Inferior parietal cortex (tissue), 1 donor: ENCODE results near the gene TYMS.
"Not testable (repeated sequence)": the region's sequence is repeated elsewhere in the genome, so short reads cannot be mapped to it uniquely, and the experiment has no call there.

Experiments
- DNase-seq: peaks from one replicate; pipeline ENCODE4 v3.0.0-alpha.2; 2016; ENCODE audit errors: extremely low spot score

The TYMS gene

DNA sequence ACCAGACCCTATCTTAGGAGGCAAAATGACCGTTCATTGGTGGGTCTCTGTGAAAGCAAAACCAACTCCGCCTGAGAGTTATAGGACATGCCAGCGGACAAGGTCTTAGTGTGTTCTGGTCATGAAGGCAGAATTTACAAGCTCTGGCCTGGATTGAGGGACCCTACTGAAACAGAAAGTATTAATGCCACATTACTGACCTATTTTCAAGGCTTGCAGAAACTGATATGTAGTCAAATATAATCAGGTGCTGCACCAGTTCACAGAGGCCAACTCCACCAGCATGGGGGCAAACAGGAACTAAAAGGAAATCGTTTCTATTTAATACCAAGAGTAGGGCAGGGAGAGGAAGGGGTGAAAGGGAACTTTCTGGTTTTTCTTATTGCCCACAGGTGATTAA, 19.7 kb downstream of the TYMS start:
- no peak for DNase-seq

DNA sequence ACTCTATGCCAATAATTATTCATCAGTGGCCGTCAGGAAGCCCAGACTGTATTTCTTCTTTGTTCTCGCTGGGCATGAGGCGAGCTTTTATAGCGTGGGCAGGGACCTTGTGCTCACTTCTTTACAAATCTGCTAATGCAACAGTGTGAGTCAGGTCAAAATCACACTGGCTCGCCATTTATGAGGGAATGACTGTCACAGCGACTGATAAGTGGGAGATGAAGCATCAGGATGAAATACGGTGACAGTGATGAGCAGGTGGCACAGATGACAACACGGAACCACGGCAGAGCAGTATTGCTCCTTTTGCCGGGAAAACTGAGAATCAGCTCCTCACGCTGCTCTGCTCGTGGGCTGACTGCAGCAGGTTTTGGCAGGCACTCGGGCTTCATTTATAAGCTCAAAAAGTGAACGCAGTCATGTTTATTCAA, 20.5 kb downstream of the TYMS start:
- no peak for DNase-seq

DNA sequence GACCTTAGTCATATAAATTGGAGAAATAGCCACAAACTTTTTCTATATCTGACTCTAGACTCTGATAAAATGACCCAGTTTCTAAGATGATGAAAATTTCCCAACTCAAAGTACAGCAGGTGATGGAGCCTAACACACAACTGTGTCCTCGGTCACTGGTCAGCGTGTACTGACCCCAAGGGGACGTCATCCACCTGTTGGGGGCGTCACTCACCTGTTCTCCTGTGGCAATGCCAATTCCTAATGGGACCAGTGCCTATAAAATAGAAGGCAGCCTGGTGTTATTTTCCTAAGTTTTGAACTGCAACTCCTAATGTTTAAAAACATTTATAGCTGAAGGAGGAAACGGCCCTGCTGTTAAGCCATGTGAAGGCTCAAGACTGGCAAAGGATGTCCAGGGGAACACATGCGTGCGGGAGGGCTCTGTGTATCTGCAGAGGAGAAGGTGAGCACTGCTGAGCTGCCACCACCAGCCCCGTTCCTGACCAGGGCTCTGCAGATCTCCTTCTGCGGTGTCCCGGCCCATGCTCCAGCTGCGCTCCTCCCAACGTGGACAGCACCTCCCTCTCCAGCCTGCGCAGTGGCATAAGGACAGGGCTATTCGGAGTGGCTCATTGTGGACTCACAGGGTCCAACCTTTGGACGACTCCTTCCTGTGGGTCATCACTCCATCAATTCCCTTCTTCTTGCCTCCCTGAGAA, 21.2 kb downstream of the TYMS start:
- no peak for DNase-seq

DNA sequence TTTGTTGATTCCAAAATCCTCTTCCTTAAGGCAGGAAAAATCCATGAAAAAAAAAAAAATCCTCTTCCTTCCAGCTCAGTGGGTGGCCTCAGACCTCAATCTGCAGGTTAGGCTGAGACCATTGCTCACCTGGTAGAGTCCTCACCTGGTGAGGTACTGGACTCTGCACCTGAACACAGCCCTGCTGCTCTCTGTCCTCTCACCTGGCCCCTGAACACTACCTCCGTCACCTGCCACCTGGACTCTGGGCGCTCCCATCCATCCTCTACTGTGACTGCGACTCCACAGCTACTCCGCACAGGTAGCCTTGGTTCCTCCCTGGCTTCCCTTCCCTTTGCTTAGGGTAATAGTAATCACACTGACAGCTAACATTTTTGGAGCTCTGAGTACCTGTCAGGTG, 22.1 kb downstream of the TYMS start:
- no peak for DNase-seq

DNA sequence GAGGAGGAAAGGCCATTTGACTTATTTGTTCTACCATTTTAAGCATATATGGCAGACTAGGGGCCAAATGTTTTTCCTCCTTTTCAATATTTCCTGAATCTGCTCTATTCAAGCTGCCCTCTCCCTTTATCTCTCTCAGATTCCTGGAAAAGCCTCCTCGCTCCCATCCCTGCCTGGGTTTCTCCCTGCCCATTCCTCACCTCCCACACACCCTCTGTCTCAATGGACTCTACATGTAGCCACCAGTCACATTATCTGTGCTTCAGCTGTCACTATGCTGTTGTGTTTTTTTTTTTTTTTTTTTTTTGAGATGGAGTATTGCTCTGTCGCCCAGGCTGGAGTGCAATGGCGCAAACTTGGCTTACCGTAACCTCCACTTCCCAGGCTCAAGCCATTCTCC, 22.9 kb downstream of the TYMS start:
- no peak for DNase-seq

DNA sequence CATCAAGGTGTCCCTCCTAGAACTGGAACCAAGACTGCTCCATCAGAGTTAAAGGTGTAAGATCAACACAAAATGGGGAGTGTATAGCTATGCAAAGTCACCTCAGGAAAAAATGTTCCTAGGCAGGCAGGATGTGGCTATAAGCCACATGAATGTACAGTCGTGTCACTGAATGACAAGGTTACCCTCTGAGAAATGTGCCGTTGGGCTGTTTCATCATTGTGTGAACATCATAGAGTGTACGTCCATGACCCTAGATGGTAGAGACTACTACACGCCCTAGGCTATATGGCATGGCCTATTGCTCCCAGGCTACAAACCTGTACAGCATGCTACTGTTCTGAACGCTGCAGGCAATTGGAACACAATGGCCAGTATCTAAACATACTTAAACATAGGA, 24.5 kb downstream of the TYMS start:
- DNase-seq: no peak

DNA sequence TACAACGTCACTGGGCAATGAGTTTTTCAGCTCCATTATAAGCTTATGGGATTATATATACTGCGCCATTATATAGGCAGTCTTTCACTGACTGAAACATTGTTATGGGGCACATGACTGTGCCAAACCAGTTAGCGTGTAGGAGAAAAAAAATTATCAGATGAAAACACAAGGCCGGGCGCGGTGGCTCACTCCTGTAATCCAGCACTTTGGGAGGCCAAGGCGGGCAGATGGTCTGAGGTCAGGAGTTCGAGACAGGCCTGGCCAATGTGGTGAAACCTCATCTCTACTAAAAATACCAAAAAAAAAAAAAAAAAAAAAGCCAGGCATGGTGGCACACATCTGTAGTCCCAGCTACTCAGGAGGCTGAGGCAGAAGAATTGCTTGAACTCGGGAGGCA, 25.0 kb downstream of the TYMS start:
- not testable (repeated sequence) for DNase-seq

DNA sequence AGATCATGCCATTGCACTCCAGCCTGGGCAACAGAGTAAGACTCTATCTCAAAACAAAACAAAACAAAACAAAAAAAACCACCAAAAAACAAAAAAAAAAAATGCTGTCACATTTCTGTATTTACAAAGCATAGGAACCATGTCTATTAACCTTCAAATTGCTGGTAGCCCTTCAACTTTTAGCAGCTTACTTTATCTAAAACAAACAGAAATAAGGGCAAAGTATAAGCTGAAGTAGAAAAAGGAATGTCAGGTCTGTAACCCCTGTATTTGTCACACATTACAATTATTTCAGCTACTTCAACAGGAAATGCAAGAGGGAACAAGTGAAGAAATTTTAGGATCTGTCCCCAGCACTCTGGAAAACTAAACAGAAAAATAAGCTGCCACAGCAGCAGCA, 25.4 kb downstream of the TYMS start:
- no peak for DNase-seq

DNA sequence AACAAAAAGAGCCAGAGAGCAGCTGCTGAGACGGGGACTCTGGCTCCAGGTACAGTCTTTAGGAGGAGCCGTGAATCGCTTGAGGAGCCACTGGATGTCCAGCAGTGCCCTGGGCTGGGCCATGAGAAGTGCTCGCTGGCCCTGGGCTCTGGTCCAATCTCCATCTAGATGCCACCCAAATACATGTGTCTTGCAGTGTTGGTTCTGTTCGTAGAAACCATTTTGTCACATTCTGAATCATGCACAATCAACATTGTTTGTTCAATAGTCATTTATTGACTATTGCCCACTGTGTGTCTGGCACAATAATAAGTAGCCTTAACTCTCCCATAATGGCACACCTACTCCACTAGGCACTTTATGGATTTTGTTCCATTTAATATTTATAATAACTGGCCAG, 26.1 kb downstream of the TYMS start:
- no peak for DNase-seq

DNA sequence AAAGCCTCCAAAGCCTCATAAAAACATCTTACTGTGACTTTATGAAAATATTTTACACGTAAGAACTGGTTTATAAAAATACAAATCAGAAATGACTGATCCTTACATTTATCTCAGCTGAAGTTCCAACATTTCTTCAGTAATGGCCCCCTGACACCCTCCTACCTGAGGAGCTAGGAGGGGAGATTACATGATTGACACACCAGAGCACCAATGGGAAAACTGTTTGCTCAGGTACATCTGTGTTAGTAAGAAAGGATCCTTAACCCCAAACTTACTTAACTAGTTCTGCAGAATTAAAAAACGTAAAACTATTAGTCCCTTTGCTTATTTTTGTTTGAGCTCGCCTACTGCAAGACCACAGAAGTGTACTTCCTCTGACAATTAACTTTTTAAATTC, 28.0 kb downstream of the TYMS start:
- DNase-seq: no peak

DNA sequence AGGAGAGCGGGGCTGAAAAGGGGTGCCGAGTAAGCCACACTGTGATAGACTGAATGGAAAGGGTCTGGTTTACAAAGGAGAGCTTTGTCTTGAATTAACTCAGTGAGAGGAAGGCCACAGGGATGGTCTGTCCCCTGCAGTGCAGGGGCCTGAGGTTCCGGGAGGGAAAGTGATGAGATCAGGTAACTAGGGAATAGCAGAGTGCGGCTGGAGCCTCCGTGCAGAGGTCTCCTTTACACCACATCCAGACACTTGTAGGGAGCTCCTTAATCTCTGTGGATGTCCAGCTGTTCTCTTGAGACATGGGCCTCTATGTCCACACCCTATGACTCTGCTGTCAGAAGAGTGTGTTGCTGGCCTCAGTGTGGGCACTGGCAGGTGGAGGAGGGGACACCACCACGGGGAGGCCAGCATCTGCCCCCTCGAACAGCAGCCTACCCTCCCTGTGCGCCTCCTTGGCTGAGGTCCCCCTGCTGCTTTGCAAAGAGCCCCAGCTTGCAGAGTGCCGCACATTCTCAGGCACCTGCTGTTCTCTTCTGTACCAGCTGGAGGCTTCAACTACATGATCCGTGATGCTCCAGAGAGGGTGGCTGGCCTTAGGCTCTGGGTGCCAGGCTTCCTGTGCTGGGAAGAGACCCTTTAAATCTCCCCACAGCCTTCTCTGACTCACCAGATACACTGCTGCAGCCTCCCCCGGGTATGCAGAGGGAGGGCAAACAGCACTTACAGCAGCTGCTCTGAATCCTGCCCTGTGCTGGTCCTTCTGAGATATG, 29.1 kb downstream of the TYMS start:
- no peak for DNase-seq

DNA sequence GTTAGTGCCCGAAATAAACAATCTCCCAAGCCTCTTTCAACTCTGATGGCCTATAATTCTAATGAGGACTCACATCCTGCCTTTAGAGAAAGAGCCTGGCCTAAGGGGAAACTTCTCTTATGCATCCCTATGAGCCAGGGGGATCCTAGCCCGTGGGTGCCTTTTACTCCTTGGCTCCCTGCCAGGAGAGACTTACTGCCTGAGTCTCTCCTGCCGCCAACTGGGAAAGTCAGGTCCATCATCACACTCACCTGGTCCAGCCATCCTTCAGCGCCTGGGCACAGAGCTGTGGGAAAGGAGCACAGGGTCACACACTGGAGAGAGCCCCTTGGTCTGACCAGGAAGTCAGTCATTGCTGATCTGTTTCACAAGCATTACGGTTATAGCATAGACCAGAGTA, 30.9 kb downstream of the TYMS start:
- no peak for DNase-seq

DNA sequence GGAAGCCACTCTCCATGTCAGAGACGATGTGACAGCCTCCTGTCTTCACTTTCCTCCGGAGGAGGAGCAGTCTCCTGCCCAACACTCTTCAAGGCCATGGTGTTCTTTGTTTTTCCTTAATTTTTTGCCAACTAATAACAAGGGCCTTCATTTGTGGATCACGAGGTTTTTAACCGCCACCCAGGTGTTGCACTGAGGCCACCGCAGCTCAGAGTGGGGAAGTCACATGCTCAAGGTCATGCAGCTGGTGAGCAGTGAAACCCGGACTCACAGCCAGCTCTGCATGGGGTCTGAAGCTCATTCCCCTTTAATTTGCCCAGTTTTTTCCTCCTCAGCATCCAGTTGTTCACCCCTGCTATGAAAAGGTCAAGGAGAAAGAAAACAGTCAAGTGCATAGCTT, 35.4 kb downstream of the TYMS start:
- no peak for DNase-seq

DNA sequence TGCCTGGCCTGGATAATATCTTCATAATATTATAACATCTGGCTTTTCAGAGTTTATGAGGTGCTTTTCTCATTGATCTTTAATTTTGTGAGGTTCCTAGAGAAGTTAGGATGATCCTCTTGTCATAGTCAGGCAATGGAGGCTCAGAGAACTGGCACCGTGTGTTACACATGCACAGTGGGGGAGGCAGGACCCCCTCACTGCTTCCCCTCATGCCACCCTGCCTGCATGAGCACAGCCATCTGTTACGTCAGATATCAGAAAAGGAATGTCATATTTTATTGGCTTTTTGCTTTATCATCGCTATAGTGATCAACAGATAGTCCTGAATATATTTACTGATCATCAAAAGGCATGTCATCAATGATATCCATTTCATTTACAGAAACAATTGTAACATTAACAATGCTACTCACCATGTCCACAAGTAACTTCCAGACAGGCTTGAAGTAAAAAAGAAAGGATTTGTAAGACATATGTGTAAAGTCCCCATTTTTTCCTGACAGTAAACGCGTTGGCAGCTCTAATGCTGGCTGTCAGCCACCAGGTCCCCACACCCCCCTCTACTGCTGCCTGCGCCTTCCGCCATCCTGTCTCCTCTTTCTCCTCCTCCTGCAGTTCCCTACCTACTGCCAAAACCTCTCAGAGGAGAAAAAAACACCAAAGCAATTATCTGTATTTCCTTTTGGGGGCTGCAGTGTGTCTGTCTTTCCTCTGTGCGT, 36.2 kb downstream of the TYMS start:
- DNase-seq: no peak

DNA sequence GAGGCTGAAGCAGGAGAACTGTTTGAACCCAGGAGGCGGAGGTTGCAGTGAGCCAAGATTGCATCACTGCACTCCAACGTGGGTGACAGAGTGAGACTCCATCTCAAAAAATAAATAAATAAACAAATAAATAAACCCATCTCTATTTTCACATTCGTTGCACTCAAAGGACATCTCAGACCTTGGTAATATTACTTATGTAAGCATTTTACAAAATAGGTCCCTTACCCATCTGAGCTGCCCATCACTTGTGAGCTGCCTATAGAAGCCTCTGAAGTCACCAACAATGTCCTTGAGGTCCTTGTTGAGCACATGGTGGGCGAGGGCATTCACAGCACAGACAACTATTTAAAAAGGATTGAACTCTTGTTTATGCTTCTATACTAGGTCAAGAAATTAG, 39.6 kb downstream of the TYMS start:
- no peak for DNase-seq

DNA sequence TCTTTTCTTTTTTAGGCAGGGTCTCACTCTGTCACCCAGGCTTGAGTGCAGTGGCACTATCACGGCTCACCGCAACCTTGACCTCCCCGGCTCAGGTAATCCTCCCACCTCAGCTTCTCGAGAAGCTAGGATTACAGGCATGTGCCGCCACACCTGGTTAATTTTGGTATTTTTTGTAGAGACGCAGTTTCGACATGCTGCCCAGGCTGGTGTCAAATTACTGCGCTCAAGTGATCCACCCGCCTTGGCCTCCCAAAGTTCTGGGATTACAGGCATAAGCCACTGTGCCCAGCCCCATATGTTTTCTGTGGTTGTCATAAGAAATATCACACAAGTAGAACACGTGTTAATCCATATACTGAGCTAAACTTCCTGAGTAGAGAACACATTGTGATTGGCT, 40.3 kb downstream of the TYMS start:
- DNase-seq: no peak

DNA sequence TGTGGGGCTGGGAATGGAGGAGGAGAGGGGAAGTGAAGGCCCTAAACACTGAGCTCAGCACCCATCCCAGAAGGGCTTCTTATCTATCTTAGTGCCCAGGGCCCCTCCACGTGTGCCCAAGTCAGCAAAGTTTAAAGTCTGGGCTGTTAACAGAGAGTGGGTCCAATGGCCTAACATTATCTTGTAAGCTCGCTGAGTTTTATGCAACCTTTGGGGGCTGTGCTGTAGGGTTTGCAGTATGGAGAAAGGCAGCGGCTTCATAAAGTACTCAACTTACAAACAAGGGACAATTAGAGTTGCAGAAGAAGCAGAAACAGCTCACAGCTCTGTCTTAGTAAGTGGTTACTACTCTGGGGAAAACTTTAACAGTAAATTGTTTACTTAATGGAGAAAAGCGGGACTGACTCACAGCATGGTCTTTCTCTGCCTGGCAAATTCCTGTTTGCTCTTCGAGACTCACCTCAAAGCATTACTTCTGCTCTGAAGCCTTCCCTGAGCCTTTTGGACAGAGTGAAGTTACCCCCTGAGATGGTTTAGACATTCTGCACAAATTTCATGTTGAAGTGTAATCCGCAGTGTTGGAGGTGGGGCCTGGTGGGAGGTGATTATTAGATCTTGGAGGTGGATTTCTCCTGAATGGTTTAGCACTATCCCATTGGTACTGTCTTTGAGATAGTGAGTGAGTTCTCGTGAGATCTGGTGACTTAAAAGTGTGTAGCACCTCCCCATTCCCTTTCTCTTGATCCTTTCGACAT, 45.9 kb downstream of the TYMS start:
- DNase-seq: no peak

DNA sequence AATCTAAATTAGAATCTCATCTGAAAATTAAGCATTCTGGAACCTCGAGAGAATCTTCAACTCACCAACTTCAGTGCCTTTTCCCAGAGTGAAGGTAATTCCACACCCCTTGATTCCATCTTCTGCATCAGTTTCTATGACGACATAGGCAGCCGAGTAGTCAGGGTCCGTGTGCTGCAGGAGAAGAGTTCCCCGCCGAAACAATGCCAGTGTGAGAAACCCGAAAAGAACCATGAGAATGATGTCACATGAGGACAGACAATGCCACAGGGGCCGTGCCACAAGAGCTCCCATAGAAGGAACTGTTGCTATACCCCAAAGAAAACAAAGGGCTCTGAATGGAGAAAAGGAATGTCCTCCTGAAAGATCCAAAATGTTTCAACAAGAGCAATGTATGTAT, 49.0 kb downstream of the TYMS start:
- DNase-seq: no peak

DNA sequence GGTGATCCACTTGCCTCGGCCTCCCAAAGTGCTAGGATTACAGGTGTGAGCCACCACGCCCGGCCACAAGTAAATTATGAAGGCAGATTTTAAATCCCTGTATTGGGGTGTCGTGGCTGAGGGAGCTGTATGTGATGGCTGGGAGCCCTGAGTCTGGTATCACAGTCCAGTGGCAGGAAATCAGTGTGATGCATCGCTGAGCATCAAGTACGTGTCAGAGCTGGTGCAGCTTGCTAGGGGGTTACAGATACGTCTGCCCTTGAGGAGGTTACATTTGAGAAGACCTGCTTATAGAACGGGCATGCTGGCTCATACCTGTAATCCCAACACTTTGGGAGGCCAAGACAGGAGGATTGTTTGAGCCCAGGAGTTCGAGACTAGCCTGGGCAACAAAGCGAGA, 50.6 kb downstream of the TYMS start:
- no peak for DNase-seq

DNA sequence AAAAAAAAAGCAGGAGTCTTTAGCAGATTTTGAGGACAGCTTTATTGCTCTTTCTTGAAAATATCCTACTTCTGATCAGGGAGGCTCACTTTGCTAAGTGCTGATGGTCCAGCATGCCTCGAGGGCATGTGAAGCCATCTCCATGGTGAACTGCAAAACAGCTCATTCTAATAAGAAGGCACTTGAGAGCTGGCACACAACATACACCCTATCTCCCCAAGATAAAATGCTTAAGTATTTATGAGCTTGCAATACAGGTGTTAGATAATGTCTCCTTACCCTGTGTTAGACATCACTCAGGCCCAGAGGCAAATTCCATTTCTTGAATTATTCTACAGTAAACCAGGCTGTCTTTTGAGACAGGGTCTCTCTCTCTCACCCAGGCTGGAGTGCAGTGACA, 52.3 kb downstream of the TYMS start:
- no peak for DNase-seq

DNA sequence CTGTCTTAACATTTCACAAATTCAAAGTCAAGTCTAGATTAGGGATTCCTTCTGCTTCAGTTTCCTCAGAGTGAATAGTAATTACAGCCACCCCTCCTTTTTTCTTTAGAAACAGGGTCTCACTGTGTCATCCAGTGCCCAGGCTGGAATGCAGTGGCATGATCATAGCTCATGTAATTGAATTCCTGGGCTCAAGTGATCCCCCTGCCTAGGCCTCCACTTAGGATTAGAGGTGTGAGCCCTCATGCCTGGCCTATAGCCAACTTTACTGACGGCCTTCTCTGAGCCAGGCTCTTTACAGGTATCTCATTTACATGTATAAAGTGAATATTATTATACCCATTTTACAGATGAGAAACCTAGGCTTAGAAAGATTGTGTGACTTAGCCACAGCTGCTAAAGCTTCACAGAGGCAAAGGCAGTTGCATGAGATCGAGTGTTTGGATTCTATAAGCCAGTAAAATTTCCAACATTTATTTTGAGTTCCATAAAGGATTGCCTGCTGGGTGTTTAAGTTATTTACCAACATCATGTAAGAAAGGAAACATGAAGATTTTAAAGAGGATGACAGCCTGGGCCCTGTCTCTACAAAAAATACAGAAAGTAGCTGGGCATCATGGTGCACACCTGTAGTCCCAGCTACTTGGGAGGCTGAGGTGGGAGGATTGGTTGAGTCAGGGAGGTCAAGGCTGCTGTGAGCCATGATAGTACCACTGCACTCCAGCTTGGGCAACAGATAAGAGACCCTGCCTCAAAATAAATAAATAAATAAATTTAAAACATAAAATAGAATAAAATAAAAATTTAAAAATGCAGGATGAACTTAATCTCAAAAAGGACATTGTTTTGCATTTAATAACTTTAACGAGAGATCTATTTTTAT, 53.2 kb downstream of the TYMS start:
- DNase-seq: no peak
